Endometrium (tissue), 2 donors: ENCODE measurements around the gene BMP6.
A peak's percentile ranks its signal among the peaks of the same experiment; 100 is the strongest.
"Not testable (repeated sequence)": the region's sequence is repeated elsewhere in the genome, so short reads cannot be mapped to it uniquely, and the experiment has no call there.

Experiments used
- FAIRE-seq: peaks from 2 replicates; lab custom pipeline; 2012; peaks lifted over from hg19 to GRCh38; lab: Jason Lieb, UNC
- donor health status: control.
- donor health status: control.

BMP6 gene

GRCh38 chr6:7794509-7794908, 68.6 kb downstream of the BMP6 start:
- FAIRE-seq, result no peak

- no peak for FAIRE-seq
Observed at GRCh38 chr6:7797386-7797785, 71.5 kb downstream of the BMP6 start.

- no peak for FAIRE-seq
Observed at GRCh38 chr6:7798751-7799150, 72.9 kb downstream of the BMP6 start.

GRCh38 chr6:7802662-7803061, 76.8 kb downstream of the BMP6 start:
- FAIRE-seq, result no peak

GRCh38 chr6:7803214-7803613, 77.3 kb downstream of the BMP6 start:
- FAIRE-seq, result no peak

GRCh38 chr6:7805078-7805849, 79.4 kb downstream of the BMP6 start:
- FAIRE-seq, result no peak

GRCh38 chr6:7805850-7806214, 79.9 kb downstream of the BMP6 start:
- FAIRE-seq, result no peak

- no peak for FAIRE-seq
Observed at GRCh38 chr6:7806711-7807110, 80.8 kb downstream of the BMP6 start.

GRCh38 chr6:7809346-7809745, 83.4 kb downstream of the BMP6 start:
- FAIRE-seq, result no peak

GRCh38 chr6:7811441-7811840, 85.5 kb downstream of the BMP6 start:
- FAIRE-seq, result no peak

GRCh38 chr6:7812623-7813022, 86.7 kb downstream of the BMP6 start:
- no peak for FAIRE-seq

- FAIRE-seq, result no peak
Observed at GRCh38 chr6:7813193-7813592, 87.3 kb downstream of the BMP6 start.

- no peak for FAIRE-seq
Observed at GRCh38 chr6:7813704-7814103, 87.8 kb downstream of the BMP6 start.

- FAIRE-seq, result no peak
Observed at GRCh38 chr6:7815716-7816115, 89.8 kb downstream of the BMP6 start.

GRCh38 chr6:7817184-7817583, 91.3 kb downstream of the BMP6 start:
- not testable (repeated sequence) for FAIRE-seq

- no peak for FAIRE-seq
Observed at GRCh38 chr6:7818257-7819214, 92.6 kb downstream of the BMP6 start.

- peak; percentile 91 for FAIRE-seq
Observed at GRCh38 chr6:7819431-7820015, 93.6 kb downstream of the BMP6 start.

- FAIRE-seq, result no peak
Observed at GRCh38 chr6:7820288-7820835, 94.5 kb downstream of the BMP6 start.

GRCh38 chr6:7821426-7821825, 95.5 kb downstream of the BMP6 start:
- FAIRE-seq, result no peak

GRCh38 chr6:7823552-7823951, 97.7 kb downstream of the BMP6 start:
- FAIRE-seq, result no peak

- no peak for FAIRE-seq
Observed at GRCh38 chr6:7825986-7826385, 100.1 kb downstream of the BMP6 start.

- FAIRE-seq, result no peak
Observed at GRCh38 chr6:7827142-7827541, 101.2 kb downstream of the BMP6 start.

- FAIRE-seq, result no peak
Observed at GRCh38 chr6:7828124-7828523, 102.2 kb downstream of the BMP6 start.
